GM12878 (cell line): Measurements from ENCODE around the gene PDCD11. TPM values are rescaled to one million over a fixed set of nuclear protein-coding genes. Genes with fewer than 3 reads are reported as not detected.
A peak's percentile ranks its signal among the peaks of the same experiment; 100 is the strongest.

ENCODE experiments used
- ATF7 ChIP-seq: fragments of 450-650 bp; IDR thresholded peaks from 2 replicates; pipeline ENCODE4 v1.6.1; 2016; ENCODE audit warnings: low read depth, mild to moderate bottlenecking
- BACH1 ChIP-seq: fragments of 450-650 bp; IDR thresholded peaks from 2 replicates; pipeline ENCODE4 v1.6.1; 2017; ENCODE audit warnings: mild to moderate bottlenecking, borderline replicate concordance
- BCL11A ChIP-seq: IDR thresholded peaks from 2 replicates; pipeline ENCODE4 v1.6.1; 2011; ENCODE audit warnings: low read depth, low read length
- CBFB ChIP-seq: IDR thresholded peaks from 2 replicates; pipeline ENCODE4 v1.6.1; 2016; ENCODE audit warnings: antibody characterized with exemption, low read depth
- CEBPB ChIP-seq, 2 experiments: fragments of 150-350 bp in 1 of 2; IDR thresholded peaks; 2 replicates each; pipeline ENCODE4 v1.6.1; 2012 to 2014; ENCODE audit warnings: low read depth in 2 of 2, low read length in 2 of 2, borderline replicate concordance in 1 of 2, inconsistent platforms in 1 of 2
- CHD2 ChIP-seq: IDR thresholded peaks from 2 replicates; pipeline ENCODE4 v1.6.1; 2011; ENCODE audit warnings: low read depth, low read length, improper control_type of control experiment, borderline replicate concordance
- CREB1 ChIP-seq: IDR thresholded peaks from 2 replicates; pipeline ENCODE4 v1.6.1; 2012; ENCODE audit warnings: low read depth, mild to moderate bottlenecking, inconsistent platforms
- DPF2 ChIP-seq: fragments of 450-650 bp; IDR thresholded peaks from 2 replicates; pipeline ENCODE4 v1.6.1; 2017; ENCODE audit warnings: mild to moderate bottlenecking
- ESRRA ChIP-seq: IDR thresholded peaks from 2 replicates; pipeline ENCODE4 v1.6.1; 2012; ENCODE audit warnings: mild to moderate bottlenecking, low read length, improper control_type of control experiment
- FOXM1 ChIP-seq: IDR thresholded peaks from 2 replicates; pipeline ENCODE4 v1.6.1; 2012; ENCODE audit warnings: low read depth, mild to moderate bottlenecking, inconsistent platforms, low read length, moderate library complexity
- GATAD2B ChIP-seq: fragments of 450-650 bp; conservative IDR thresholded peaks from 2 replicates; pipeline ENCODE4 v1.6.1; 2017; ENCODE audit warnings: low read depth, mild to moderate bottlenecking, moderate library complexity
- HDAC6 ChIP-seq: fragments of 200-600 bp; sonication (generic); IDR thresholded peaks from one replicate; pipeline ENCODE4 v1.8.0; 2017; ENCODE audit warnings: antibody characterized with exemption; ENCODE audit not compliant: unreplicated experiment
- IKZF2 ChIP-seq, 2 experiments: fragments of 450-650 bp; IDR thresholded peaks; 2 replicates each; pipeline ENCODE4 v1.6.1; 2017; ENCODE audit warnings: mild to moderate bottlenecking in 2 of 2, moderate library complexity in 2 of 2
- KAT2A ChIP-seq: conservative IDR thresholded peaks from 2 replicates; pipeline ENCODE4 v1.6.1; 2011; ENCODE audit warnings: low read depth, low read length; ENCODE audit not compliant: control insufficient read depth
- MTA3 ChIP-seq: IDR thresholded peaks from 2 replicates; pipeline ENCODE4 v1.6.1; 2012; ENCODE audit warnings: low read length, inconsistent platforms, borderline replicate concordance
- NBN ChIP-seq: fragments of 450-650 bp; IDR thresholded peaks from 2 replicates; pipeline ENCODE4 v1.6.1; 2016
- POLR2AphosphoS2 ChIP-seq: IDR thresholded peaks from 2 replicates; pipeline ENCODE4 v1.6.1; 2011; ENCODE audit warnings: low read depth, mild to moderate bottlenecking, low read length, improper control_type of control experiment, moderate library complexity
- SMAD5 ChIP-seq: IDR thresholded peaks from 2 replicates; pipeline ENCODE4 v1.6.1; 2016; ENCODE audit warnings: antibody characterized with exemption, low read depth
- STAT3 ChIP-seq: IDR thresholded peaks from 2 replicates; pipeline ENCODE4 v1.6.1; 2011; ENCODE audit warnings: low read depth, low read length, improper control_type of control experiment
- SUZ12 ChIP-seq: fragments of 200-600 bp; sonication (generic); IDR thresholded peaks from one replicate; pipeline ENCODE4 v1.6.1; 2018; ENCODE audit warnings: antibody characterized with exemption, mild to moderate bottlenecking; ENCODE audit not compliant: unreplicated experiment
- TBL1XR1 ChIP-seq: IDR thresholded peaks from 2 replicates; pipeline ENCODE4 v1.6.1; 2012; ENCODE audit warnings: low read depth, low read length, improper control_type of control experiment
- TCF12 ChIP-seq: IDR thresholded peaks from 2 replicates; pipeline ENCODE4 v1.6.1; 2011; ENCODE audit warnings: low read depth, mild to moderate bottlenecking, low read length
- WRNIP1 ChIP-seq: IDR thresholded peaks from 2 replicates; pipeline ENCODE4 v1.6.1; 2011; ENCODE audit warnings: low read depth, low read length, improper control_type of control experiment, borderline replicate concordance
- YY1 ChIP-seq: IDR thresholded peaks from 2 replicates; pipeline ENCODE4 v1.6.1; 2011; ENCODE audit warnings: low read depth, mild to moderate bottlenecking, low read length
- ZNF207 ChIP-seq: fragments of 450-650 bp; IDR thresholded peaks from 2 replicates; pipeline ENCODE4 v1.6.1; 2014; ENCODE audit warnings: antibody characterized with exemption, mild to moderate bottlenecking, borderline replicate concordance
- polyA plus RNA-seq, 11 experiments: library from polyadenylated mRNA; depleted of rRNA in 4 of 11; unstranded in 6 of 11; stranded (reverse) in 5 of 11; fragments of >200 nt; fragmentation: Nextera tagmentation in 4 of 11; fragmentation: Illumina TruSeq in 1 of 11; extraction: Ambion mirVana in 4 of 11; extraction: Trizol in 1 of 11; gene quantifications; 1 replicate in 1 of 11; 2 replicates in 10 of 11; pipeline versions ENCODE4 v1.2.1 to v1.2.3, GENCODE V29; 2011 to 2016; ENCODE audit warnings: inconsistent platforms in 2 of 11, missing spikeins in 2 of 11, low read depth in 1 of 11
- total RNA-seq, 4 experiments: library from RNA; depleted of rRNA in 3 of 4; stranded (reverse); fragments of >200 nt in 3 of 4; fragmentation: Illumina TruSeq in 1 of 4; extraction: Trizol in 1 of 4; gene quantifications; 2 replicates each; pipeline versions ENCODE4 v1.2.1 to v1.2.3, GENCODE V29; 2013 to 2021
- TF ChIP-seq, protein P1 (sequence below): fragments of 150-350 bp; IDR thresholded peaks from 2 replicates; pipeline ENCODE4 v1.6.1; 2014; ENCODE audit warnings: mild to moderate bottlenecking, low read depth, low read length
- TF ChIP-seq, protein P2 (sequence below): IDR thresholded peaks from 2 replicates; pipeline ENCODE4 v1.6.1; 2011; ENCODE audit warnings: low read depth, mild to moderate bottlenecking, low read length, moderate library complexity, borderline replicate concordance; ENCODE audit errors: extremely low read depth
- TF ChIP-seq, protein P3 (sequence below): fragments of 450-650 bp; IDR thresholded peaks from 2 replicates; pipeline ENCODE4 v1.6.1; 2018; ENCODE audit warnings: borderline replicate concordance, mild to moderate bottlenecking; ENCODE audit not compliant: partially characterized antibody
- TF ChIP-seq, protein P4 (sequence below): IDR thresholded peaks from 2 replicates; pipeline ENCODE4 v1.6.1; 2012; ENCODE audit warnings: low read depth, low read length, improper control_type of control experiment

The PDCD11 gene
- total and polyA plus RNA-seq, 10 of the 15 experiments (the other 5 are each of a cell fraction or from before 2014, with no cell fraction given): 13.9 to 69.7 (median 44.8) TPM

DNA sequence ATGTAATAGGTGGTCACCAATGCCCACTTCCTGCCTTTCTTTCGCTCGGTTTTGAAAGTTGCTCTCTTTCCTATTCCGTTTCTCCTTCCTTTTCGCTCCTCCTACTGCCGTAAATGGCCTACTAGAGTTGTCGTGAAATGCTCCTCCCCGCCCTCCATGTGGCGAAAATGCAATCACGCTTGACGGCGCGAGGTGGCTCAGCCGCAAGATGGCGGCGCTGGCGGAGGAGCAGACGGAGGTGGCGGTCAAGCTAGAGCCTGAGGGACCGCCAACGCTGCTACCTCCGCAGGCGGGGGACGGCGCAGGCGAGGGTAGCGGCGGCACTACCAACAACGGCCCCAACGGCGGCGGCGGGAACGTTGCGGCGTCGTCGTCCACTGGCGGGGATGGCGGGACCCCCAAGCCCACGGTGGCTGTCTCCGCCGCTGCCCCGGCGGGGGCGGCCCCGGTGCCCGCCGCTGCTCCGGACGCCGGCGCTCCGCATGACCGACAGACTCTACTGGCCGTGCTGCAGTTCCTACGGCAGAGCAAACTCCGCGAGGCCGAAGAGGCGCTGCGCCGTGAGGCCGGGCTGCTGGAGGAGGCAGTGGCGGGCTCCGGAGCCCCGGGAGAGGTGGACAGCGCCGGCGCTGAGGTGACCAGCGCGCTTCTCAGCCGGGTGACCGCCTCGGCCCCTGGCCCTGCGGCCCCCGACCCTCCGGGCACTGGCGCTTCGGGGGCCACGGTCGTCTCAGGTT, 28.5 kb upstream of the PDCD11 start, which contains the start of gene TAF5 (continued):
- TF ChIP-seq CHD2 (peak; percentile 60; the same call in 1 of the 2 replicates), POLR2AphosphoS2 (peak; percentile 75), BACH1 (peak; percentile 80), IKZF2 (IDR thresholded peaks at IDR 0.05) (no peak; a peak in 1 of 4 replicates), GATAD2B (peak; percentile 92), MTA3 (no peak), TCF12 (peak; percentile 29; the same call in 1 of the 2 replicates), BCL11A (0 out of 2 replicates have a peak, but pooled peaks have one; percentile 12), HDAC6 (no peak), STAT3 (no peak), SMAD5 (peak; percentile 76; the same call in 1 of the 2 replicates), FOXM1 (peak; percentile 25; the same call in 1 of the 2 replicates), DPF2 (peak; percentile 84), CREB1 (peak; percentile 85; the same call in 1 of the 2 replicates), ATF7 (peak; percentile 66; the same call in 1 of the 2 replicates), CEBPB (IDR thresholded peaks at IDR 0.05; ENCODE audit: borderline replicate concordance in 1 of 2, low read depth in 2 of 2, low read length in 2 of 2) (no peak), TBL1XR1 (peak; percentile 75; the same call in 1 of the 2 replicates), CBFB (peak; percentile 61; the same call in 1 of the 2 replicates), WRNIP1 (no peak), NBN (no peak), ESRRA (no peak), YY1 (peak; percentile 99), KAT2A (no peak), SUZ12 (no peak), ZNF207 (no peak)
- TF ChIP-seq, protein P1, sequence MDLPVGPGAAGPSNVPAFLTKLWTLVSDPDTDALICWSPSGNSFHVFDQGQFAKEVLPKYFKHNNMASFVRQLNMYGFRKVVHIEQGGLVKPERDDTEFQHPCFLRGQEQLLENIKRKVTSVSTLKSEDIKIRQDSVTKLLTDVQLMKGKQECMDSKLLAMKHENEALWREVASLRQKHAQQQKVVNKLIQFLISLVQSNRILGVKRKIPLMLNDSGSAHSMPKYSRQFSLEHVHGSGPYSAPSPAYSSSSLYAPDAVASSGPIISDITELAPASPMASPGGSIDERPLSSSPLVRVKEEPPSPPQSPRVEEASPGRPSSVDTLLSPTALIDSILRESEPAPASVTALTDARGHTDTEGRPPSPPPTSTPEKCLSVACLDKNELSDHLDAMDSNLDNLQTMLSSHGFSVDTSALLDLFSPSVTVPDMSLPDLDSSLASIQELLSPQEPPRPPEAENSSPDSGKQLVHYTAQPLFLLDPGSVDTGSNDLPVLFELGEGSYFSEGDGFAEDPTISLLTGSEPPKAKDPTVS: no peak
- TF ChIP-seq, protein P2, sequence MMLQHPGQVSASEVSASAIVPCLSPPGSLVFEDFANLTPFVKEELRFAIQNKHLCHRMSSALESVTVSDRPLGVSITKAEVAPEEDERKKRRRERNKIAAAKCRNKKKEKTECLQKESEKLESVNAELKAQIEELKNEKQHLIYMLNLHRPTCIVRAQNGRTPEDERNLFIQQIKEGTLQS: peak; percentile 82; the same call in 1 of the 2 replicates
- TF ChIP-seq, protein P3, sequence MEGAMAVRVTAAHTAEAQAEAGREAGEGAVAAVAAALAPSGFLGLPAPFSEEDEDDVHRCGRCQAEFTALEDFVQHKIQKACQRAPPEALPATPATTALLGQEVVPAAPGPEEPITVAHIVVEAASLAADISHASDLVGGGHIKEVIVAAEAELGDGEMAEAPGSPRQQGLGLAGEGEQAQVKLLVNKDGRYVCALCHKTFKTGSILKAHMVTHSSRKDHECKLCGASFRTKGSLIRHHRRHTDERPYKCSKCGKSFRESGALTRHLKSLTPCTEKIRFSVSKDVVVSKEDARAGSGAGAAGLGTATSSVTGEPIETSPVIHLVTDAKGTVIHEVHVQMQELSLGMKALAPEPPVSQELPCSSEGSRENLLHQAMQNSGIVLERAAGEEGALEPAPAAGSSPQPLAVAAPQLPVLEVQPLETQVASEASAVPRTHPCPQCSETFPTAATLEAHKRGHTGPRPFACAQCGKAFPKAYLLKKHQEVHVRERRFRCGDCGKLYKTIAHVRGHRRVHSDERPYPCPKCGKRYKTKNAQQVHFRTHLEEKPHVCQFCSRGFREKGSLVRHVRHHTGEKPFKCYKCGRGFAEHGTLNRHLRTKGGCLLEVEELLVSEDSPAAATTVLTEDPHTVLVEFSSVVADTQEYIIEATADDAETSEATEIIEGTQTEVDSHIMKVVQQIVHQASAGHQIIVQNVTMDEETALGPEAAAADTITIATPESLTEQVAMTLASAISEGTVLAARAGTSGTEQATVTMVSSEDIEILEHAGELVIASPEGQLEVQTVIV: peak; percentile 100
- TF ChIP-seq, protein P4, sequence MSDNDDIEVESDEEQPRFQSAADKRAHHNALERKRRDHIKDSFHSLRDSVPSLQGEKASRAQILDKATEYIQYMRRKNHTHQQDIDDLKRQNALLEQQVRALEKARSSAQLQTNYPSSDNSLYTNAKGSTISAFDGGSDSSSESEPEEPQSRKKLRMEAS: peak; percentile 71
